Non-pigmented ciliary epithelial cell (primary cell): ENCODE data around the gene LRRC3C.
A peak's percentile ranks its signal among the peaks of the same experiment; 100 is the strongest.

ENCODE experiments used
- DNase-seq: peaks from one replicate; pipeline ENCODE4 v3.0.0-alpha.2; 2010; ENCODE audit warnings: low read depth

The LRRC3C gene

GRCh38 chr17:39923836-39924690 lies 3.5 kb upstream of the LRRC3C start:
- DNase-seq, result no peak

- no peak for DNase-seq
Measured at GRCh38 chr17:39924691-39925055, 2.9 kb upstream of the LRRC3C start.

- DNase-seq, result no peak
Measured at GRCh38 chr17:39925282-39926134, 2.0 kb upstream of the LRRC3C start.

GRCh38 chr17:39926135-39926587 lies 1.4 kb upstream of the LRRC3C start:
- no peak for DNase-seq

GRCh38 chr17:39926588-39927100 lies 888 bp upstream of the LRRC3C start:
- DNase-seq, result no peak

GRCh38 chr17:39927929-39928857 lies 661 bp downstream of the LRRC3C start:
- DNase-seq, result no peak

- DNase-seq, result peak; percentile 91
Measured at GRCh38 chr17:39928858-39929645, 1.5 kb downstream of the LRRC3C start.

- DNase-seq, result peak; percentile 71
Measured at GRCh38 chr17:39929646-39930407, 2.3 kb downstream of the LRRC3C start.

- DNase-seq, result no peak
Measured at GRCh38 chr17:39933912-39934311, 6.4 kb downstream of the LRRC3C start.

GRCh38 chr17:39934324-39934723 lies 6.8 kb downstream of the LRRC3C start:
- no peak for DNase-seq

GRCh38 chr17:39935909-39936308 lies 8.4 kb downstream of the LRRC3C start:
- no peak for DNase-seq

GRCh38 chr17:39937447-39937846 lies 9.9 kb downstream of the LRRC3C start:
- no peak for DNase-seq

- DNase-seq, result no peak
Measured at GRCh38 chr17:39938140-39938869, 10.8 kb downstream of the LRRC3C start.

GRCh38 chr17:39939106-39939505 lies 11.6 kb downstream of the LRRC3C start:
- DNase-seq, result no peak

- DNase-seq, result peak; percentile 86
Measured at GRCh38 chr17:39939588-39940419, 12.3 kb downstream of the LRRC3C start.

GRCh38 chr17:39943702-39944392 lies 16.3 kb downstream of the LRRC3C start:
- DNase-seq, result no peak

GRCh38 chr17:39944393-39944711 lies 16.8 kb downstream of the LRRC3C start:
- no peak for DNase-seq
